ENCODE results near the gene FOXJ3.
A peak's percentile ranks its signal among the peaks of the same experiment; 100 is the strongest.

FOXJ3 gene

GRCh38 chr1:42167611-42168390 is 167.2 kb downstream of the FOXJ3 start:
- ATAC-seq (no peak), DNase-seq (ENCODE audit: low spot score in 2 of 2) (no peak)
- Mint-ChIP-seq H3K36me3 (peaks cover 6% of the 10 kb centered on the region), H3K4me1 (peaks cover 7% of the 10 kb centered on the region), H3K27ac (no peak overlapping the region), H3K9me3 (no peaks in the 10 kb centered on the region), H3K4me3 (no peak overlapping the region)

DNA sequence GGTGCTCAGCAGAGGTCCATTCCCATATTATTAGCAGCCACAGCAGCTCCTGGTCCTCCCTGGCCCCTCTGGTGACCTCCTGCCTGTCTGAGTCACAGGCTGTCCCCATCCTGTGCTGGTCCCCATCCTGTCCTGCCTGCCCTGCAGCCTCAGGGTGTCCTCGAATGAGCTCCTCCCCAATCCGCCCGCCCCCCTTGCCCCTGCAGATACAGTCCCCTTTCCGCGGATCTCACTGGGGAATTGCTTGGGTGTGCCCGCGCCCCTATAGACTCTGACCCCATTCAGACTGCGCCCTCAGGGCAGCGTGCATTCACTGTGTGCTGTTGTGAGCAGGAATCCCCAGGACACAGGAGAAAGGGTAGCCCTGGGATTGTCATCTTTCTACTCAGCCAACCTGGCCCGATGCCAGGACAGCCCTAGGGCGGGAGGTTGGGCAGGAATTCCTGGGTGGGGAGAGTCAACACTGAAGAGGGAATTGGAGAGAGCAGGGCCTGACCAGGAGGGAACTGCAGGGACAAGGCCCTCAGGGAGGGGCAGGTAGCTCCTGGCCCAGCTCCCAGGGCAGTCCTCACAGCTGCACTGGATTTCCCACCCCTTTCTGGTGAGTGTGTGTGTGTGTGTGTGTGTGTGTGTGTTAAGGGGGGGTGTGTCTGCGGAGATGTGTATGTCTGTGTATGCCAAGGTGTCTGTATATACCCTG is 169.4 kb downstream of the FOXJ3 start:
- no peaks in the 10 kb centered on the region for H3K36me3 Mint-ChIP-seq
- DNase-seq (ENCODE audit: low spot score in 2 of 2) = no peak
- H3K4me3 Mint-ChIP-seq = no peak overlapping the region
- no peak for ATAC-seq
- no peak overlapping the region for H3K27ac Mint-ChIP-seq
- H3K4me1 Mint-ChIP-seq = peaks cover 7% of the 10 kb centered on the region
- peaks cover 7% of the 10 kb centered on the region for H3K9me3 Mint-ChIP-seq

GRCh38 chr1:42164551-42165420 is 170.2 kb downstream of the FOXJ3 start, which contains the start of gene GUCA2A:
Gene GUCA2A, minus strand, starts transcription at chr1:42164745. Its CDS starts 33 bp downstream, at chr1:42164712.
- Mint-ChIP-seq H3K9me3 (peaks cover 10% of the 10 kb centered on the region), H3K36me3 (no peaks in the 10 kb centered on the region), H3K27ac (no peak within 1 kb of the TSS), H3K4me1 (peaks cover 7% of the 10 kb centered on the region), H3K4me3 (no peak within 1 kb of the TSS)
- peak; percentile 40 for ATAC-seq
- DNase-seq (ENCODE audit: low spot score in 2 of 2) = no peak

GRCh38 chr1:42163536-42164503 is 171.2 kb downstream of the FOXJ3 start:
- H3K9me3 Mint-ChIP-seq = peaks cover 10% of the 10 kb centered on the region
- no peak overlapping the region for H3K27ac Mint-ChIP-seq
- DNase-seq (ENCODE audit: low spot score in 2 of 2) = no peak
- no peak overlapping the region for H3K4me3 Mint-ChIP-seq
- H3K4me1 Mint-ChIP-seq = peaks cover 7% of the 10 kb centered on the region
- no peak for ATAC-seq
- H3K36me3 Mint-ChIP-seq = no peaks in the 10 kb centered on the region

DNA sequence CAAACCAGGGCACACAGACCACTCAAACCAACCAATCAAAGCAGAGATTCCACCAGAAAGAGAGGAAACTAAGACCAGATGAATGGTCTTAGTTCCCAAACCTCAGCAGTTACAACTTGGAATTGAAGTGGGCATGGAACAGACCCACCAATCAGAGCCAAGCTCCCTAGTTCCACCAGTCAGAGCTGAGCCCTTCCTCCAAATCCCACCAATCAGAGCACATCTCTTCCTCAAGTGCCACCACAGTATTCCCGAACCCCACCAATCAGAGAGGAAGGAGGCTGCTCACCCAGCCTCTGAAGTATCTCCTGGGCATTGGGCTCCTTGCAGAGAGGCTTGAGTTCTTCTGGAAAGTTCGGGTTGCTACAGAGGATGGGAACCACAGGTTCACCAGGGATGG is 171.9 kb downstream of the FOXJ3 start:
- ATAC-seq (no peak), DNase-seq (ENCODE audit: low spot score in 2 of 2) (no peak)
- Mint-ChIP-seq H3K4me3 (no peak overlapping the region), H3K27ac (no peak overlapping the region), H3K4me1 (peaks cover 8% of the 10 kb centered on the region), H3K9me3 (peaks cover 10% of the 10 kb centered on the region), H3K36me3 (no peaks in the 10 kb centered on the region)

- Mint-ChIP-seq H3K4me3 (no peak overlapping the region), H3K9me3 (peaks cover 10% of the 10 kb centered on the region), H3K36me3 (no peaks in the 10 kb centered on the region), H3K4me1 (peaks cover 17% of the 10 kb centered on the region), H3K27ac (no peak overlapping the region)
- no peak for ATAC-seq
- no peak for DNase-seq (ENCODE audit: low spot score in 2 of 2)
Measured at GRCh38 chr1:42162181-42162580, 172.9 kb downstream of the FOXJ3 start.

DNA sequence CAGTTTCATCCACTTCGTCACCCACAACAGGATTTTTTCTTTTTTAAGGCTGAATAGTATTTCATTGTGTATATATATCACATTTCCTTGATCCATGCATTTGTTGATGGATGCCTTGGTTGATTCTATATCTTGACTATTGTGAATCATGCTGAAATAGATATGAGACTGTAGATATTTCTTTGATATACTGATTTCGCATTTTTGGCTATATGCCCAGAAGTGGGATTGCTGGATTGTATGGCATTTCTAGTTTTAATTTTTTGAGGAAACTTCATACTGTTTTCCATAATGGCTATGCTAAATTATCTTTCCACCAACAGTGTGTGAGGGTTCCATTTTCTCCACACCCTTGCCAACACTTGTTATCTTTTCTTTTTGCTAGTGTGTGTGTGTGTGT is 176.8 kb downstream of the FOXJ3 start:
- ATAC-seq = no peak
- no peak overlapping the region for H3K4me3 Mint-ChIP-seq

GRCh38 chr1:42157667-42158066 is 177.4 kb downstream of the FOXJ3 start:
- DNase-seq (ENCODE audit: low spot score in 2 of 2) (no peak), ATAC-seq (peak; percentile 50)
- peaks cover 17% of the 10 kb centered on the region for H3K4me1 Mint-ChIP-seq
- H3K27ac Mint-ChIP-seq = no peak overlapping the region
- peaks cover 10% of the 10 kb centered on the region for H3K9me3 Mint-ChIP-seq
- H3K4me3 Mint-ChIP-seq = no peak overlapping the region
- no peaks in the 10 kb centered on the region for H3K36me3 Mint-ChIP-seq

More for the DNA sequence above, 176.8 kb downstream of the FOXJ3 start:
- Mint-ChIP-seq H3K27ac (no peak overlapping the region), H3K36me3 (no peaks in the 10 kb centered on the region), H3K4me1 (peaks cover 17% of the 10 kb centered on the region), H3K9me3 (peaks cover 10% of the 10 kb centered on the region)
- DNase-seq (ENCODE audit: low spot score in 2 of 2) = no peak

DNA sequence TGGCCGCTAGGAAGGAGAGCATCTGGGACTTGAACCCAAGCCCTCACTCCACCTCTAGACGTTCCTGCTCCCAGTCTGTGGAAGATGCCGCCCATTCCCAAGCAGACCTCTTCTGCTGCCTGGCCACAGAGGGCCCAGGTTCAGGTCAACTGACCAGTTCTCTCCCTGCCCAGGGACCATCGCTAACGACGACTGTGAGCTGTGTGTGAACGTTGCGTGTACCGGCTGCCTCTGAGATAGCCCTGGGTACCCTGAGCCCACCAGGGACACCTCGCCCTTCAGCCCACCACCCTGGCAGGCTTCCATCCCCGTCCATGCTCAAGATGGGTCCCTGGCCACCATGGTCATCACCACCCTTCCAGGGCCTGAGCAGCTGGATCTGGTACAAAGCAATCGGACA is 179.7 kb downstream of the FOXJ3 start:
- H3K4me1 Mint-ChIP-seq = peaks cover 10% of the 10 kb centered on the region
- DNase-seq (ENCODE audit: low spot score in 2 of 2) (no peak), ATAC-seq (peak; percentile 9)
- H3K36me3 Mint-ChIP-seq = no peaks in the 10 kb centered on the region
- H3K27ac Mint-ChIP-seq = no peak overlapping the region
- H3K4me3 Mint-ChIP-seq = no peak overlapping the region
- H3K9me3 Mint-ChIP-seq = no peaks in the 10 kb centered on the region

GRCh38 chr1:42154685-42155084 is 180.3 kb downstream of the FOXJ3 start:
- Mint-ChIP-seq H3K4me3 (no peak overlapping the region), H3K9me3 (no peaks in the 10 kb centered on the region), H3K4me1 (peaks cover 10% of the 10 kb centered on the region), H3K27ac (no peak overlapping the region), H3K36me3 (no peaks in the 10 kb centered on the region)
- DNase-seq (ENCODE audit: low spot score in 2 of 2) (no peak), ATAC-seq (no peak)

GRCh38 chr1:42153624-42154023 is 181.4 kb downstream of the FOXJ3 start:
- DNase-seq (ENCODE audit: low spot score in 2 of 2) (no peak), ATAC-seq (no peak)
- peaks cover 10% of the 10 kb centered on the region for H3K4me1 Mint-ChIP-seq
- no peaks in the 10 kb centered on the region for H3K36me3 Mint-ChIP-seq
- H3K9me3 Mint-ChIP-seq = no peaks in the 10 kb centered on the region
- H3K27ac Mint-ChIP-seq = no peak overlapping the region
- H3K4me3 Mint-ChIP-seq = no peak overlapping the region

DNA sequence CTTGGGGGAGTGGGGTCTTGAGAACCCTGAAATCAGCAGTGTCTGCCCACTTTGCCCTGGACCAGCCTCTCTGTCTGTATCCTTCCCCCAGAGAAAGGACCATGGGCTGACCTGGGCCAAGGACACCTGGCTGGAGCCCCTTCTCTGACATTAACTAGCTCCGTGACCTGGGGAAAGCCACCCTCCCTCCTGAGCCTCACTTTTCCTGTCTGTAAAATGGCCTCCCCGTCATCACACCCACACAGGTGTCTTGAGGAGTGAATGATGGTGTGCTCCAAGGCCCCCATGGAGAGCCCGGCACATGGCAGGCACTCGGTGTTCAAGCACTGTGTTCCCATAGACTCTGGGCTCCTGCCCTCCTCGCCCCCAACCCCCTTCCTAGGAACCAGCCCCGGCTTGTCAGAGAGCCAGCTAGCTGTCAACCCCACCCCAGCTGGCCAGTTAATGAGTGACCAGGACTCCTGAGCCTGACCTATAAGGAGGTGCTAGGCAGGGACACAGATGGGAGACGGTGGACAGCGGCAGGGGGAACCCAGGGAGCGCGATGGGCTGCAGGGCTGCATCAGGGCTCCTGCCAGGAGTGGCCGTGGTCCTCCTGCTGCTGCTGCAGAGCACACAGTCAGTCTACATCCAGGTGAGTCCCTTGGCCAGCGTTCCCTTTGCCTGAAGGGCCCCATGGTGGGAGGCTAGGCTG is 182.0 kb downstream of the FOXJ3 start, which contains the start of gene GUCA2B:
Gene GUCA2B (plus strand): TSS at position 504 of the 694 bp plus-strand sequence. CDS start 41 bp downstream, at position 545.
- H3K4me3 Mint-ChIP-seq = no peak within 1 kb of the TSS
- peak within 1 kb of the TSS; percentile 24 for H3K27ac Mint-ChIP-seq
- H3K36me3 Mint-ChIP-seq = no peaks in the 10 kb centered on the region
- H3K4me1 Mint-ChIP-seq = peaks cover 8% of the 10 kb centered on the region
- DNase-seq (ENCODE audit: low spot score in 2 of 2) (no peak), ATAC-seq (no peak)
- H3K9me3 Mint-ChIP-seq = no peaks in the 10 kb centered on the region

GRCh38 chr1:42152119-42152518 is 182.9 kb downstream of the FOXJ3 start:
- H3K27ac Mint-ChIP-seq = no peak overlapping the region
- H3K9me3 Mint-ChIP-seq = no peaks in the 10 kb centered on the region
- no peak for ATAC-seq
- DNase-seq (ENCODE audit: low spot score in 2 of 2) = no peak
- H3K4me3 Mint-ChIP-seq = no peak overlapping the region
- H3K36me3 Mint-ChIP-seq = no peaks in the 10 kb centered on the region
- no peaks in the 10 kb centered on the region for H3K4me1 Mint-ChIP-seq

GRCh38 chr1:42150651-42151050 is 184.4 kb downstream of the FOXJ3 start:
- no peak overlapping the region for H3K27ac Mint-ChIP-seq
- H3K4me1 Mint-ChIP-seq = no peaks in the 10 kb centered on the region
- H3K9me3 Mint-ChIP-seq = no peaks in the 10 kb centered on the region
- DNase-seq (ENCODE audit: low spot score in 2 of 2) (no peak), ATAC-seq (no peak)
- no peak overlapping the region for H3K4me3 Mint-ChIP-seq
- no peaks in the 10 kb centered on the region for H3K36me3 Mint-ChIP-seq
